Heart left ventricle (tissue), 16 donors: ENCODE results near the gene STRBP. TPM values are rescaled to one million over a fixed set of nuclear protein-coding genes. Genes with fewer than 3 reads are reported as not detected.

Source experiments
- ATAC-seq, 4 donors: fragments of 200-7000 bp; cut with Tn5 transposase; one replicate each; pipeline ENCODE4 v1.9.1; 2020 to 2022; ENCODE audit warnings: moderate library complexity in 4 of 4, mild to moderate bottlenecking in 3 of 4, moderate number of reproducible peaks in 1 of 4
- DNase-seq, 5 donors: peaks; one replicate each; pipeline ENCODE4 v3.0.0-alpha.2; 2020
- H3K27ac ChIP-seq, 12 donors: fragments of 200-600 bp; sonication (generic) in 4 of 12; one replicate each; pipeline versions ENCODE4 v1.5.0 to v1.8.0; 2016 to 2022; ENCODE audit warnings: mild to moderate bottlenecking in 2 of 12
- H3K27me3 ChIP-seq, 9 donors: fragments of 200-600 bp; sonication (generic) in 2 of 9; one replicate each; pipeline versions ENCODE4 v1.5.1 to v1.8.0; 2016 to 2022; ENCODE audit warnings: mild to moderate bottlenecking in 3 of 9
- H3K36me3 ChIP-seq, 9 donors: fragments of 200-600 bp; sonication (generic) in 2 of 9; one replicate each; pipeline versions ENCODE4 v1.5.0 to v1.8.0; 2018 to 2022; ENCODE audit warnings: mild to moderate bottlenecking in 2 of 9
- H3K4me1 ChIP-seq, 12 donors: fragments of 200-600 bp; sonication (generic) in 4 of 12; one replicate each; pipeline versions ENCODE4 v1.5.0 to v1.8.0; 2016 to 2022; ENCODE audit warnings: mild to moderate bottlenecking in 3 of 12
- H3K4me3 ChIP-seq, 12 donors: fragments of 200-600 bp; sonication (generic) in 4 of 12; one replicate each; pipeline versions ENCODE4 v1.5.0 to v1.8.0; 2017 to 2022; ENCODE audit warnings: mild to moderate bottlenecking in 9 of 12, moderate library complexity in 4 of 12
- H3K9me3 ChIP-seq, 12 donors: fragments of 200-600 bp; sonication (generic) in 4 of 12; one replicate each; pipeline versions ENCODE4 v1.5.0 to v1.8.0; 2016 to 2022; ENCODE audit warnings: mild to moderate bottlenecking in 1 of 12
- CTCF ChIP-seq, 12 donors: fragments of 200-600 bp; sonication (generic) in 4 of 12; IDR thresholded peaks; one replicate each; pipeline versions ENCODE4 v1.5.0 to v1.8.0; 2018 to 2022; ENCODE audit warnings: antibody characterized with exemption in 12 of 12, mild to moderate bottlenecking in 5 of 12
- POLR2A ChIP-seq, 2 donors: fragments of 450-650 bp; IDR thresholded peaks; one replicate each; pipeline ENCODE4 v1.6.1; 2017; ENCODE audit warnings: antibody characterized with exemption in 2 of 2, mild to moderate bottlenecking in 2 of 2, moderate library complexity in 2 of 2
- WGBS, 4 donors: extraction: QIAGEN DNeasy Blood & Tissue Kit in 2 of 4; methylation state at CpG; one replicate each; pipeline versions ENCODE4 v1.1.5 to v1.1.7; 2013 to 2018; 5-methylcytosine and 5-hydroxymethylcytosine counted together
- intact Hi-C, 10 donors: fragments of 100-400 bp; cut with DNase I; formaldehyde crosslinking; loops; one replicate each; pipeline versions ENCODE4 v1.11.1 to v1.14.2; 2022
- polyA plus RNA-seq, 2 donors: library from polyadenylated mRNA; stranded (reverse); fragments of 200-250 nt; gene quantifications; one replicate each; pipeline ENCODE4 v1.2.3, GENCODE V29; 2013
- total RNA-seq, 9 donors: library from RNA; depleted of rRNA in 2 of 9; stranded (reverse); fragments of >200 nt in 2 of 9; fragmentation: NEBNext Ultra II Directional in 3 of 9; extraction: Animal tissue kit (Norgen Biotek cat#: 25700) in 3 of 9; gene quantifications; one replicate each; pipeline versions ENCODE4 v1.1.0 to v1.2.4, GENCODE V29; 2016 to 2023
- donor health status: ischemic (EF 13 %, LVEDD 7.1; RV severe dilation, severe dysfunction).
- donor health status: healthy with polysubstance abuse.
- donor health status: DM: no; HTN: yes; CAD: no.
- donor health status: DM: no; HTN: no; CAD: no.
- donor health status: ischemic (EF 25% LVEDD 6.9; RV normal size, moderate dysfunction).
- donor health status: ischemic (EF 25% LVEDD 5.7; RV mildly dilated, moderate dysfunction).
- donor health status: healthy.
- donor health status: DM: yes; HTN: yes; CAD: no.
- donor health status: ischemic (EF 35%, LVEDD 5.7; RV mildly dilated, moderate dysfunction).
- donor health status: nonischemic (EF 11% LVEDD 7.7; RV severe dilation, severe dysfunction).
- donor health status: DM: yes; HTN: yes; CAD: no.
- donor health status: PGD.
- donor health status: ischemic (EF 29% LVEDD 5.4; RV normal size, mild dysfunction).
- donor health status: nonischemic (EF 23%, LVEDD 6.1; RV moderate dilation, normal function).

The STRBP gene
- total and polyA plus RNA-seq, 11 donors, result 5.9 to 24.4 (median 18.7) TPM

GRCh38 chr9:123262338-123262737 is 6.0 kb downstream of the STRBP start:
- TF ChIP-seq CTCF (IDR thresholded peaks at IDR 0.05) (no peak), POLR2A (IDR thresholded peaks at IDR 0.05) (no peak)
- Histone ChIP-seq H3K36me3 (no peaks in the 10 kb centered on the region), H3K9me3 (no peaks in the 10 kb centered on the region), H3K27me3 (no peaks in the 10 kb centered on the region), H3K27ac (no peak overlapping the region), H3K4me3 (no peak overlapping the region), H3K4me1 (peaks cover 0 to 9% (median 0%) of the 10 kb centered on the region in 12 donors)
- no peak for ATAC-seq
- intact Hi-C loops, result loop anchor here in 2 of 10 donors (10.0 kb wide), 2 partner anchors 82 to 358 kb away; partner anchors contain the start of gene RC3H2 (in 1 of the 2)
- DNase-seq, result no peak
- WGBS, 4 donors, result 89 to 94% (median 92%) methylated on average over 1 of the region's 1 CpG

- H3K4me1 ChIP-seq, result peaks cover 0 to 4% (median 0%) of the 10 kb centered on the region in 12 donors
- H3K4me3 ChIP-seq, result no peak overlapping the region
- H3K27me3 ChIP-seq, result no peaks in the 10 kb centered on the region
- no peak for DNase-seq
- H3K9me3 ChIP-seq, result no peaks in the 10 kb centered on the region
- no peak for ATAC-seq
- H3K36me3 ChIP-seq, result no peaks in the 10 kb centered on the region
- TF ChIP-seq POLR2A (IDR thresholded peaks at IDR 0.05) (no peak), CTCF (IDR thresholded peaks at IDR 0.05) (no peak)
- intact Hi-C loops, result loop anchor here in 2 of 10 donors (10.0 kb wide), 2 partner anchors 84 to 356 kb away; partner anchors contain the start of gene RC3H2 (in 1 of the 2)
- 72 to 81% (median 77%) methylated on average over 3 of the region's 3 CpGs for WGBS, 4 donors
- no peak overlapping the region for H3K27ac ChIP-seq
Measured at GRCh38 chr9:123261006-123261677, 7.2 kb downstream of the STRBP start.

- DNase-seq (no peak), ATAC-seq (no peak)
- no peaks in the 10 kb centered on the region for H3K27me3 ChIP-seq
- H3K4me1 ChIP-seq, result peaks cover 0 to 4% (median 0%) of the 10 kb centered on the region in 12 donors
- H3K4me3 ChIP-seq, result no peak overlapping the region
- H3K36me3 ChIP-seq, result no peaks in the 10 kb centered on the region
- 66 to 73% (median 70%) methylated on average over 2 of the region's 2 CpGs for WGBS, 4 donors
- peaks cover 0 to 3% (median 0%) of the 10 kb centered on the region in 12 donors for H3K9me3 ChIP-seq
- intact Hi-C loops, result loop anchor here in 2 of 10 donors (10.0 kb wide), 2 partner anchors 84 to 356 kb away; partner anchors contain the start of gene RC3H2 (in 1 of the 2)
- TF ChIP-seq POLR2A (IDR thresholded peaks at IDR 0.05) (no peak), CTCF (IDR thresholded peaks at IDR 0.05) (no peak)
- no peak overlapping the region for H3K27ac ChIP-seq
Measured at GRCh38 chr9:123260340-123260739, 8.0 kb downstream of the STRBP start.

GRCh38 chr9:123257276-123257675 is 11.1 kb downstream of the STRBP start:
- no peak for TF ChIP-seq CTCF (IDR thresholded peaks at IDR 0.05)
- peaks cover 0 to 6% (median 0%) of the 10 kb centered on the region in 12 donors for H3K4me1 ChIP-seq
- intact Hi-C loops, result no loop called here
- no peak overlapping the region for H3K4me3 ChIP-seq
- DNase-seq (no peak), ATAC-seq (no peak)
- H3K9me3 ChIP-seq, result peaks cover 0 to 11% (median 0%) of the 10 kb centered on the region in 12 donors
- no peak overlapping the region for H3K27ac ChIP-seq
- WGBS, 4 donors, result 96 to 97% (median 96%) methylated on average over 3 of the region's 3 CpGs
- H3K36me3 ChIP-seq, result no peaks in the 10 kb centered on the region
- no peaks in the 10 kb centered on the region for H3K27me3 ChIP-seq
